HG02678 (cell line): Measurements from ENCODE around the gene KIF27.
"Not testable (repeated sequence)": the region's sequence is repeated elsewhere in the genome, so short reads cannot be mapped to it uniquely, and the experiment has no call there.

ENCODE experiments used
- ATAC-seq: cut with Tn5 transposase; IDR thresholded peaks from one replicate; pipeline ENCODE4 v1.9.1; 2021; ENCODE audit warnings: mild to moderate bottlenecking, moderate library complexity; ENCODE audit not compliant: unreplicated experiment

KIF27 gene

GRCh38 chr9:83934569-83935275, 13.5 kb upstream of the KIF27 start:
- ATAC-seq, result no peak

- no peak for ATAC-seq
These were observed 12.6 kb upstream of the KIF27 start for GRCh38 chr9:83933790-83934189.

- ATAC-seq, result no peak
These were observed 11.6 kb upstream of the KIF27 start for GRCh38 chr9:83932851-83933250.

GRCh38 chr9:83932011-83932410, 10.8 kb upstream of the KIF27 start:
- no peak for ATAC-seq

- no peak for ATAC-seq
These were observed 9.6 kb upstream of the KIF27 start for GRCh38 chr9:83930881-83931280.

- no peak for ATAC-seq
These were observed 6.4 kb upstream of the KIF27 start for GRCh38 chr9:83927591-83927990.

GRCh38 chr9:83920469-83920926, 734 bp downstream of the KIF27 start:
- ATAC-seq, result peak; percentile 8

- ATAC-seq, result no peak
These were observed 2.1 kb downstream of the KIF27 start for GRCh38 chr9:83919111-83919510.

GRCh38 chr9:83912194-83912593, 9.0 kb downstream of the KIF27 start:
- ATAC-seq, result not testable (repeated sequence)

GRCh38 chr9:83906144-83906543, 15.1 kb downstream of the KIF27 start:
- ATAC-seq, result no peak

- not testable (repeated sequence) for ATAC-seq
These were observed 20.6 kb downstream of the KIF27 start for GRCh38 chr9:83900615-83901014.

- not testable (repeated sequence) for ATAC-seq
These were observed 26.9 kb downstream of the KIF27 start for GRCh38 chr9:83894301-83894700.

- ATAC-seq, result not testable (repeated sequence)
These were observed 34.7 kb downstream of the KIF27 start for GRCh38 chr9:83886498-83886897.

- ATAC-seq, result not testable (repeated sequence)
These were observed 35.5 kb downstream of the KIF27 start for GRCh38 chr9:83885559-83886240.

GRCh38 chr9:83881687-83882408, 39.4 kb downstream of the KIF27 start:
- ATAC-seq, result not testable (repeated sequence)

- ATAC-seq, result not testable (repeated sequence)
These were observed 45.7 kb downstream of the KIF27 start for GRCh38 chr9:83875559-83875958.

GRCh38 chr9:83849895-83850294, 71.3 kb downstream of the KIF27 start:
- not testable (repeated sequence) for ATAC-seq

GRCh38 chr9:83837070-83837643, 84.1 kb downstream of the KIF27 start:
- ATAC-seq, result not testable (repeated sequence)

- not testable (repeated sequence) for ATAC-seq
These were observed 90.7 kb downstream of the KIF27 start for GRCh38 chr9:83830426-83831071.

GRCh38 chr9:83824986-83825623, 96.1 kb downstream of the KIF27 start:
- not testable (repeated sequence) for ATAC-seq
